ENCODE measurements around the gene ITGB1BP2. TPM values are rescaled to one million over a fixed set of nuclear protein-coding genes. Genes with fewer than 3 reads are reported as not detected.

ITGB1BP2 gene
- polyA plus RNA-seq, 1 experiment = 2.3 TPM

- Histone ChIP-seq H3K4me3 (ENCODE audit: low read depth, low read length) (peak overlapping the region; percentile 54), H3K27ac (ENCODE audit: low read depth, low read length) (peak overlapping the region; percentile 91), H3K9me3 (ENCODE audit: control insufficient read depth, insufficient read depth, low read length) (no peaks in the 10 kb centered on the region), H3K27me3 (ENCODE audit: control insufficient read depth, insufficient read depth, low read length) (no peaks in the 10 kb centered on the region)
- DNase-seq (ENCODE audit: low read depth, low spot score) = no peak
- no peak for TF ChIP-seq CTCF (IDR thresholded peaks at IDR 0.05; ENCODE audit: low read depth, low read length)
- CTCF ChIA-PET = interaction anchor here (0.6 to 1.2 kb wide), 2 partner anchors 19 to 65 kb away, joined by 3 read pairs; partner anchors contain the start of gene ITGB1BP2
- POLR2A ChIA-PET = interaction anchor here (0.6 to 1.9 kb wide), 15 partner anchors 9 to 315 kb away, joined by 3 to 15 read pairs (median 6); partner anchors contain the start of genes ITGB1BP2, SNX12, TAF1 and ZMYM3
These were observed 18.8 kb upstream of the ITGB1BP2 start for GRCh38 chrX:71282514-71283402.

GRCh38 chrX:71283403-71284143 lies 18.0 kb upstream of the ITGB1BP2 start, which contains the start of gene NONO:
Gene NONO (plus strand): TSS chrX:71283635. CDS start chrX:71290638, 7,003 bp downstream.
- Histone ChIP-seq H3K4me3 (ENCODE audit: low read depth, low read length) (peak within 1 kb of the TSS; percentile 74), H3K27me3 (ENCODE audit: control insufficient read depth, insufficient read depth, low read length) (no peaks in the 10 kb centered on the region), H3K27ac (ENCODE audit: low read depth, low read length) (peak within 1 kb of the TSS; percentile 92), H3K9me3 (ENCODE audit: control insufficient read depth, insufficient read depth, low read length) (no peaks in the 10 kb centered on the region)
- DNase-seq (ENCODE audit: low read depth, low spot score) = peak; percentile 96
- peak; percentile 19; the same call in 1 of the 2 replicates for TF ChIP-seq CTCF (IDR thresholded peaks at IDR 0.05; ENCODE audit: low read depth, low read length)
- ChIA-PET CTCF (interaction anchor here (0.6 to 1.2 kb wide), 2 partner anchors 18 to 66 kb away, joined by 3 read pairs; partner anchors contain the start of gene ITGB1BP2), POLR2A (interaction anchor here (0.6 to 1.9 kb wide), 16 partner anchors 9 to 315 kb away, joined by 3 to 15 read pairs (median 5); partner anchors contain the start of genes ITGB1BP2, SNX12, TAF1 and ZMYM3)

GRCh38 chrX:71285929-71286328 lies 15.6 kb upstream of the ITGB1BP2 start:
- Histone ChIP-seq H3K27me3 (ENCODE audit: control insufficient read depth, insufficient read depth, low read length) (no peaks in the 10 kb centered on the region), H3K9me3 (ENCODE audit: control insufficient read depth, insufficient read depth, low read length) (no peaks in the 10 kb centered on the region), H3K4me3 (ENCODE audit: low read depth, low read length) (peak overlapping the region; percentile 74), H3K27ac (ENCODE audit: low read depth, low read length) (no peak overlapping the region)
- ChIA-PET CTCF (no interaction called here), POLR2A (no interaction called here)
- DNase-seq (ENCODE audit: low read depth, low spot score) = no peak
- TF ChIP-seq CTCF (IDR thresholded peaks at IDR 0.05; ENCODE audit: low read depth, low read length) = no peak

- Histone ChIP-seq H3K9me3 (ENCODE audit: control insufficient read depth, insufficient read depth, low read length) (no peaks in the 10 kb centered on the region), H3K27me3 (ENCODE audit: control insufficient read depth, insufficient read depth, low read length) (no peaks in the 10 kb centered on the region), H3K4me3 (ENCODE audit: low read depth, low read length) (no peak overlapping the region), H3K27ac (ENCODE audit: low read depth, low read length) (no peak overlapping the region)
- POLR2A ChIA-PET = interaction anchor here (0.6 to 1.9 kb wide), 2 partner anchors 8 to 37 kb away, joined by 3 to 15 read pairs; partner anchors contain the start of gene NONO
- CTCF ChIA-PET = no interaction called here
- TF ChIP-seq CTCF (IDR thresholded peaks at IDR 0.05; ENCODE audit: low read depth, low read length) = no peak
- no peak for DNase-seq (ENCODE audit: low read depth, low spot score)
These were observed 10.2 kb upstream of the ITGB1BP2 start for GRCh38 chrX:71291381-71291780.
